ENCODE results near the gene SPRY1.

GRCh38 chr4:123427951-123428350 lies 31.4 kb downstream of the SPRY1 start:
- TF ChIP-seq YY1 (IDR thresholded peaks at IDR 0.05): no peak
- TF ChIP-seq CTCF (IDR thresholded peaks at IDR 0.05; ENCODE audit: low read depth, low read length, missing input control): no peak
- TF ChIP-seq SP1 (IDR thresholded peaks at IDR 0.05): no peak
- TF ChIP-seq GABPA (IDR thresholded peaks at IDR 0.05 in 1 of 2, conservative IDR thresholded peaks at IDR 0.05 in 1 of 2): no peak
- no peak for TF ChIP-seq HNF4A (conservative IDR thresholded peaks at IDR 0.05)
- no peak for TF ChIP-seq TAF1 (conservative IDR thresholded peaks at IDR 0.05)
- TF ChIP-seq FOXA1 (IDR thresholded peaks at IDR 0.05): no peak

All from liver (tissue), 3 donors.